ENCODE results near the gene RBM38. TPM values are rescaled to one million over a fixed set of nuclear protein-coding genes. Genes with fewer than 3 reads are reported as not detected.

RBM38 gene
- total and polyA plus RNA-seq, 3 donors from 2014 or later: 69.6 to 114 (median 108) TPM

DNA sequence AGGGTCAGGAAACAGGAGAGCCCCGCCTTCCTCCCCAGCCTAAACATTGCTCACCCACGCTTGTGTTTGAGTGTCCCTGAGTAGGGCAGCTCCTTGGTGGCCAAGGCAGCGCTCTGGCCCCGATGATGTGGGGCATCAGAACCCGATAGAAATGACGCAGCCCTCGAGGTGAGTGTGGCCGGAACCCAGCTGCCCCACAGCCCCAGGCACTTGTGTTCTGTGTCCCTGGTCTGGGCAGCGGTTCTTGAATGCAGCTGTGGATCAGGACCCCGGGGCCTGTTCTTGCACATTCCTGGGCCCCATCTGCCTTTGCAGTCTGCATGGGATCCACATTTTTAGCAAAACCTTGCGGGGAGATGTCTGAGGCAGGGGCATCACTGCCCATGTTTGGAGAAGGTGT is 12.8 kb downstream of the RBM38 start:
- TF ChIP-seq, protein P1, sequence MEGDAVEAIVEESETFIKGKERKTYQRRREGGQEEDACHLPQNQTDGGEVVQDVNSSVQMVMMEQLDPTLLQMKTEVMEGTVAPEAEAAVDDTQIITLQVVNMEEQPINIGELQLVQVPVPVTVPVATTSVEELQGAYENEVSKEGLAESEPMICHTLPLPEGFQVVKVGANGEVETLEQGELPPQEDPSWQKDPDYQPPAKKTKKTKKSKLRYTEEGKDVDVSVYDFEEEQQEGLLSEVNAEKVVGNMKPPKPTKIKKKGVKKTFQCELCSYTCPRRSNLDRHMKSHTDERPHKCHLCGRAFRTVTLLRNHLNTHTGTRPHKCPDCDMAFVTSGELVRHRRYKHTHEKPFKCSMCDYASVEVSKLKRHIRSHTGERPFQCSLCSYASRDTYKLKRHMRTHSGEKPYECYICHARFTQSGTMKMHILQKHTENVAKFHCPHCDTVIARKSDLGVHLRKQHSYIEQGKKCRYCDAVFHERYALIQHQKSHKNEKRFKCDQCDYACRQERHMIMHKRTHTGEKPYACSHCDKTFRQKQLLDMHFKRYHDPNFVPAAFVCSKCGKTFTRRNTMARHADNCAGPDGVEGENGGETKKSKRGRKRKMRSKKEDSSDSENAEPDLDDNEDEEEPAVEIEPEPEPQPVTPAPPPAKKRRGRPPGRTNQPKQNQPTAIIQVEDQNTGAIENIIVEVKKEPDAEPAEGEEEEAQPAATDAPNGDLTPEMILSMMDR (IDR thresholded peaks at IDR 0.05): no peak
- TF ChIP-seq POLR2A (IDR thresholded peaks at IDR 0.05): no peak

DNA sequence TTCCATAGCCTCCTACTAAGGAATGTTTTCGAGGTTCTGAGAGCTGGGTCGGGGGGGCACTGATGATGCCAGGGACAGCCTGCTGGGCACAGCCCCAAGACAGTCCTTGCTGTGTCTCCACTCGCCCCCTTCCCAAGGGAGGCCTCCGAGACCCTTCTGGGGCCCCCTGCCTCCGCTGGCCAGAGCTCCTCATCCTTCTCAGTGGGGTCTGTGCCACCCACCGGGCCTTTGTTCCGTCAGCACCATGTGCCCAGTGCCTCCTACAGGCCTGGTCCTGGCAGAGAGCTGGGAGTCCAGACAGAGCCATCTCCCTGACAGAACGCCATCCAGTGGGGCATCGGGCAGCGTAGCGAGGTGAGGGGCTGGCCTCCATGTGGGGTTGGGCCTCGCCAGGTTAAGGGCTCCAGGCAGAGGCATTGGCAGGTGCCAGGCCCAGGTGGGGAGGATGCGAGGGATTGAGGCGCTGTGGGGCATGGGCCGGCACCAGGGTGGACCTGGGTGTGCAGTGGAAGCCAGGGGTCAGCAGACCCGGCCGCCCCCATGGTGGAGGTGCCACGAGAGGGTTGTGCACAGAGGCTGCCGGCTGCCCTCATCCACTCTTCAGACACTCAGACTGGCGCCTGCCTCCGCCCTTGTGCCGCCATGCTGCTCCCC is 13.3 kb downstream of the RBM38 start:
- no peaks in the 10 kb centered on the region for H3K9me3 ChIP-seq
- WGBS, 2 donors: 88 to 94% methylated on average over 14 to 17 of the region's 22 CpGs
- no peak overlapping the region for H3K27ac ChIP-seq
- peaks cover 36% of the 10 kb centered on the region for H3K4me1 ChIP-seq
- no peak overlapping the region for H3K4me3 ChIP-seq
- no peak for DNase-seq
- TF ChIP-seq, protein P1 (IDR thresholded peaks at IDR 0.05): no peak
- no peak for TF ChIP-seq POLR2A (IDR thresholded peaks at IDR 0.05)
- H3K27me3 ChIP-seq: no peaks in the 10 kb centered on the region
- intact Hi-C loops (cut with DNase I; ENCODE audit: low total_unique reads): no loop called here
- no peaks in the 10 kb centered on the region for H3K36me3 ChIP-seq (ENCODE audit: low read depth, missing control alignments)

More for the DNA sequence above, 12.8 kb downstream of the RBM38 start:
- H3K4me3 ChIP-seq: no peak overlapping the region
- 92 to 93% methylated on average over 10 to 11 of the region's 11 CpGs for WGBS, 2 donors
- H3K4me1 ChIP-seq: peaks cover 36% of the 10 kb centered on the region
- H3K27me3 ChIP-seq: no peaks in the 10 kb centered on the region
- no peaks in the 10 kb centered on the region for H3K9me3 ChIP-seq
- no peak for DNase-seq
- intact Hi-C loops (cut with DNase I; ENCODE audit: low total_unique reads): no loop called here
- H3K36me3 ChIP-seq (ENCODE audit: low read depth, missing control alignments): no peaks in the 10 kb centered on the region
- H3K27ac ChIP-seq: no peak overlapping the region

DNA sequence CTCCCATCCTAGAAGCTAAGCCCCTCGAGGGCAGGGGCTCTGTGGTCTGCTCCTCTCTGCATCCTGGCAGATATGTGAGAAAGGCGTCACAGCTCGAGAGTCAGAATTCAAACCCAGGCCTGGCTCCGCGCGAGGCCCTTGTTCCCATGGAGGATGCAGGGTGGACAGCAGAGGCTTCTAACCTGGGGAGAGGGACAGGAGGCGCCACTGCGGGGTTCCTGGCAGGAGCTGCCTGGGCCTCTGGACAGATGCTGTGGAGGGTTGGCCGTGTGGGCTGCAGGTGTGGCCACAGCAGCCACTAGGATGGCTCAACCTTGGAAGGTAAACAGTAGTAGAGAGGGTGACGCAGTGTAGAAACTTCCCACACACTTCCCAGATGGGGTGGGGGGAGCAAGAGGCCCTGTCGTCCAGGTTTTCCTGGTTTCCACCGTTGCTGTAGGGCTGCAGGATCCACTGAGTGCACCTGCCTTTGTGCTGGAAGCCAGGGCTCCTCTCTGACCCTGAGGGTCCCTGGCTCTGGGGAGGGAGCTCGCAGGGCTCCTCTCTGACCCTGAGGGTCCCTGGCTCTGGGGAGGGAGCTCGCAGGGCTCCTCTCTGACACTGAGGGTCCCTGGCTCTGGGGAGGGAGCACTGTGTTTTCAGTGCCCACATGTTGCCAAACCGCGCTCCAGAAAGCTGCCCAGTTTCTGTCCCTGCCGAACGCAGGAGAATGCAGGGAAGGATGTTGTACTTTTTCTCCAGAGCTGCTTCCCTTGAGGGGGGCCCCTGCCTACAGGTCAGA is 14.2 kb downstream of the RBM38 start:
- 78 to 86% methylated on average over 11 to 17 of the region's 18 CpGs for WGBS, 2 donors
- H3K4me3 ChIP-seq: no peak overlapping the region
- H3K4me1 ChIP-seq: peaks cover 36% of the 10 kb centered on the region
- TF ChIP-seq, protein P1 (IDR thresholded peaks at IDR 0.05): no peak
- TF ChIP-seq POLR2A (IDR thresholded peaks at IDR 0.05): no peak
- no peaks in the 10 kb centered on the region for H3K9me3 ChIP-seq
- no peaks in the 10 kb centered on the region for H3K27me3 ChIP-seq
- no peak for DNase-seq
- intact Hi-C loops (cut with DNase I; ENCODE audit: low total_unique reads): no loop called here
- H3K36me3 ChIP-seq (ENCODE audit: low read depth, missing control alignments): no peaks in the 10 kb centered on the region
- H3K27ac ChIP-seq: no peak overlapping the region

DNA sequence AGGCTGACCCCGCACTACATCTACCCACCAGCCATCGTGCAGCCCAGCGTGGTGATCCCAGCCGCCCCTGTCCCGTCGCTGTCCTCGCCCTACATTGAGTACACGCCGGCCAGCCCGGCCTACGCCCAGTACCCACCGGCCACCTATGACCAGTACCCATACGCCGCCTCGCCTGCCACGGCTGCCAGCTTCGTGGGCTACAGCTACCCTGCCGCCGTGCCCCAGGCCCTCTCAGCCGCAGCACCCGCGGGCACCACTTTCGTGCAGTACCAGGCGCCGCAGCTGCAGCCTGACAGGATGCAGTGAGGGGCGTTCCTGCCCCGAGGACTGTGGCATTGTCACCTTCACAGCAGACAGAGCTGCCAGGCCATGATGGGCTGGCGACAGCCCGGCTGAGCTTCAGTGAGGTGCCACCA is 16.4 kb downstream of the RBM38 start:
- no peaks in the 10 kb centered on the region for H3K27me3 ChIP-seq
- 95 to 96% methylated on average over 15 to 29 of the region's 29 CpGs for WGBS, 2 donors
- H3K4me3 ChIP-seq: no peak overlapping the region
- intact Hi-C loops (cut with DNase I; ENCODE audit: low total_unique reads): no loop called here
- H3K4me1 ChIP-seq: peaks cover 40% of the 10 kb centered on the region
- no peak for TF ChIP-seq POLR2A (IDR thresholded peaks at IDR 0.05)
- TF ChIP-seq, protein P1 (IDR thresholded peaks at IDR 0.05): no peak
- no peak overlapping the region for H3K27ac ChIP-seq
- H3K36me3 ChIP-seq (ENCODE audit: low read depth, missing control alignments): no peaks in the 10 kb centered on the region
- no peaks in the 10 kb centered on the region for H3K9me3 ChIP-seq
- DNase-seq: no peak

All from testis (tissue), 3 donors.